ENCODE results near the gene CACNB1. TPM values are rescaled to one million over a fixed set of nuclear protein-coding genes. Genes with fewer than 3 reads are reported as not detected.
A peak's percentile ranks its signal among the peaks of the same experiment; 100 is the strongest.

CACNB1 gene
- total and polyA plus RNA-seq, 2 of the 13 experiments (the other 11 are each of a cell fraction or from before 2014, with no cell fraction given), result 0.75 to 1.5 TPM

DNA sequence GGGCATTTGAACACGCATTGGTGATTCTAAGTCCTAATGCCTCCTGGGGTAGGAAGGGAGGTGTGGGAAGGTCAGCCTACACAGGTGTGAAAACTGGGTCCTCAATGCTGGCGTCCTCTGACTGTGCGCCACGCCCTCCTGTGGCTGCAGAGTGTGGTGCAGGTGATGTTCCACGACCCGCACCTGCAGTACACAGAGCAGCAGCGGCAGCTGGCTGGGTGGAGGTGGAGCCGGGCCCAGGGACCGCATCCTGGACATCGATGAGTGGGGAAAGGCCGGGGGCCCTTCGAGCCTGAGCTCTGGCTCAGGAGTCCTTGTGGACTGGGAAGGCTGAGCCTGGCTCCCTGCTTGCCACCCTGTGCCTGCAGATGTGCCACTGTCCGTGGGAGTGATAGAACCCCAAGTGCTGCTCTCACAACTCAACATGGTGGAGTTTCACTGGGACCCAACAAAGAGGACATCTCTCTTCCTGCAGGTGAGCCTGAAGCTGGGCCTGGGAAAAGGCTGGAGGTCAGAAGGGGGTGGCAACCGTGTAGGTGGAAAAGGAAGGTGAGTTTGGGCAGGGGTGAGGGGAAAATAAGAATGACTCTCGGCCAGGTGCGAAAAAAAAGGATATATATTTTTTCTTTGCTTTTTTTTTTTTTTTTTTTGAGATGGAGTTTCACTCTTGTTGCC, 42.3 kb upstream of the CACNB1 start:
- CTCF ChIA-PET (ENCODE audit: low intra/inter-chr PET ratio, low total read pairs), result interaction anchor here (0.8 to 3.4 kb wide), 2 partner anchors 33 to 45 kb away, joined by 3 to 18 read pairs; no protein-coding TSS in a partner anchor
- in situ Hi-C loops (cut with HindIII; ENCODE audit: extremely low pct_ligation_motif_present, low pct_unique_long_range_greater_than_20kb) (no loop called here), intact Hi-C loops (cut with micrococcal nuclease; ENCODE audit: unreplicated experiment) (loop anchor here (5.0 to 10.0 kb wide), 2 partner anchors 47 to 255 kb away; no protein-coding TSS in a partner anchor)
- Histone ChIP-seq H3K27ac (ENCODE audit: extremely low read length, insufficient read depth, low read length) (no peak overlapping the region), H2AFZ (ENCODE audit: low read length) (no peak overlapping the region), H3K4me1 (ENCODE audit: insufficient read depth, low read length) (peaks cover 11% of the 10 kb centered on the region), H3K9me3 (ENCODE audit: low read length) (no peaks in the 10 kb centered on the region), H3K4me3 (replicated peaks in 1 of 3; ENCODE audit: insufficient read depth in 1 of 3, low read depth in 2 of 3, low read length in 3 of 3) (no peak overlapping the region), H4K20me1 (ENCODE audit: insufficient read depth, low read length) (no peaks in the 10 kb centered on the region), H3K79me2 (ENCODE audit: insufficient read depth, low read length) (no peaks in the 10 kb centered on the region), H3K9ac (ENCODE audit: insufficient read depth, low read depth, low read length) (no peak overlapping the region), H3K4me2 (ENCODE audit: low read depth, low read length) (no peak overlapping the region), H3K36me3 (replicated peaks in 1 of 2; ENCODE audit: control insufficient read depth in 1 of 2, insufficient read depth in 2 of 2, low read length in 2 of 2) (no peaks in the 10 kb centered on the region), H3K27me3 (ENCODE audit: control insufficient read depth in 1 of 2, insufficient read depth in 2 of 2, low read length in 2 of 2) (peaks cover 0 to 7% of the 10 kb centered on the region in 2 experiments; a peak in 2 of 5 replicates)
- WGBS (ENCODE audit: low lambda C conversion rate), result 19% methylated on average over 14 of the region's 16 CpGs
- POLR2A ChIA-PET, result interaction anchor here (1.9 kb wide), 1 partner anchor 40 kb away, joined by 3 read pairs; the partner anchor contains the start of gene RPL19
- ATAC-seq (peak; percentile 73), DNase-seq (ENCODE audit: low spot score) (peak; percentile 55), FAIRE-seq (peak; percentile 76)
- no TSS peak for BruUV-seq (replicated peaks)
- TF ChIP-seq HOXA5 (CRISPR knock-in tag; IDR thresholded peaks at IDR 0.05) (no peak), HOXA9 (CRISPR knock-in tag; IDR thresholded peaks at IDR 0.05; ENCODE audit: borderline replicate concordance) (no peak), KDM2A (CRISPR knock-in tag; IDR thresholded peaks at IDR 0.05; ENCODE audit: borderline replicate concordance, low read depth) (peak; percentile 79; the same call in 1 of the 2 replicates), FOSL1 (CRISPR knock-in tag; IDR thresholded peaks at IDR 0.05; ENCODE audit: borderline replicate concordance) (no peak), CBX5 (CRISPR knock-in tag; IDR thresholded peaks at IDR 0.05; ENCODE audit: borderline replicate concordance) (0 out of 2 replicates have a peak, but pooled peaks have one; percentile 64)
- TF ChIP-seq, protein P1, sequence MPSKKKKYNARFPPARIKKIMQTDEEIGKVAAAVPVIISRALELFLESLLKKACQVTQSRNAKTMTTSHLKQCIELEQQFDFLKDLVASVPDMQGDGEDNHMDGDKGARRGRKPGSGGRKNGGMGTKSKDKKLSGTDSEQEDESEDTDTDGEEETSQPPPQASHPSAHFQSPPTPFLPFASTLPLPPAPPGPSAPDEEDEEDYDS (CRISPR knock-in tag; IDR thresholded peaks at IDR 0.05), result 0 out of 2 replicates have a peak, but pooled peaks have one; percentile 17
- TF ChIP-seq, protein P2, sequence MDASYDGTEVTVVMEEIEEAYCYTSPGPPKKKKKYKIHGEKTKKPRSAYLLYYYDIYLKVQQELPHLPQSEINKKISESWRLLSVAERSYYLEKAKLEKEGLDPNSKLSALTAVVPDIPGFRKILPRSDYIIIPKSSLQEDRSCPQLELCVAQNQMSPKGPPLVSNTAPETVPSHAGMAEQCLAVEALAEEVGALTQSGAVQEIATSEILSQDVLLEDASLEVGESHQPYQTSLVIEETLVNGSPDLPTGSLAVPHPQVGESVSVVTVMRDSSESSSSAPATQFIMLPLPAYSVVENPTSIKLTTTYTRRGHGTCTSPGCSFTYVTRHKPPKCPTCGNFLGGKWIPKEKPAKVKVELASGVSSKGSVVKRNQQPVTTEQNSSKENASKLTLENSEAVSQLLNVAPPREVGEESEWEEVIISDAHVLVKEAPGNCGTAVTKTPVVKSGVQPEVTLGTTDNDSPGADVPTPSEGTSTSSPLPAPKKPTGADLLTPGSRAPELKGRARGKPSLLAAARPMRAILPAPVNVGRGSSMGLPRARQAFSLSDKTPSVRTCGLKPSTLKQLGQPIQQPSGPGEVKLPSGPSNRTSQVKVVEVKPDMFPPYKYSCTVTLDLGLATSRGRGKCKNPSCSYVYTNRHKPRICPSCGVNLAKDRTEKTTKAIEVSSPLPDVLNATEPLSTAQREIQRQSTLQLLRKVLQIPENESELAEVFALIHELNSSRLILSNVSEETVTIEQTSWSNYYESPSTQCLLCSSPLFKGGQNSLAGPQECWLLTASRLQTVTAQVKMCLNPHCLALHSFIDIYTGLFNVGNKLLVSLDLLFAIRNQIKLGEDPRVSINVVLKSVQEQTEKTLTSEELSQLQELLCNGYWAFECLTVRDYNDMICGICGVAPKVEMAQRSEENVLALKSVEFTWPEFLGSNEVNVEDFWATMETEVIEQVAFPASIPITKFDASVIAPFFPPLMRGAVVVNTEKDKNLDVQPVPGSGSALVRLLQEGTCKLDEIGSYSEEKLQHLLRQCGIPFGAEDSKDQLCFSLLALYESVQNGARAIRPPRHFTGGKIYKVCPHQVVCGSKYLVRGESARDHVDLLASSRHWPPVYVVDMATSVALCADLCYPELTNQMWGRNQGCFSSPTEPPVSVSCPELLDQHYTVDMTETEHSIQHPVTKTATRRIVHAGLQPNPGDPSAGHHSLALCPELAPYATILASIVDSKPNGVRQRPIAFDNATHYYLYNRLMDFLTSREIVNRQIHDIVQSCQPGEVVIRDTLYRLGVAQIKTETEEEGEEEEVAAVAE (CRISPR knock-in tag; IDR thresholded peaks at IDR 0.05; ENCODE audit: borderline replicate concordance), result 0 out of 2 replicates have a peak, but pooled peaks have one; percentile 59
- TF ChIP-seq, protein P3, sequence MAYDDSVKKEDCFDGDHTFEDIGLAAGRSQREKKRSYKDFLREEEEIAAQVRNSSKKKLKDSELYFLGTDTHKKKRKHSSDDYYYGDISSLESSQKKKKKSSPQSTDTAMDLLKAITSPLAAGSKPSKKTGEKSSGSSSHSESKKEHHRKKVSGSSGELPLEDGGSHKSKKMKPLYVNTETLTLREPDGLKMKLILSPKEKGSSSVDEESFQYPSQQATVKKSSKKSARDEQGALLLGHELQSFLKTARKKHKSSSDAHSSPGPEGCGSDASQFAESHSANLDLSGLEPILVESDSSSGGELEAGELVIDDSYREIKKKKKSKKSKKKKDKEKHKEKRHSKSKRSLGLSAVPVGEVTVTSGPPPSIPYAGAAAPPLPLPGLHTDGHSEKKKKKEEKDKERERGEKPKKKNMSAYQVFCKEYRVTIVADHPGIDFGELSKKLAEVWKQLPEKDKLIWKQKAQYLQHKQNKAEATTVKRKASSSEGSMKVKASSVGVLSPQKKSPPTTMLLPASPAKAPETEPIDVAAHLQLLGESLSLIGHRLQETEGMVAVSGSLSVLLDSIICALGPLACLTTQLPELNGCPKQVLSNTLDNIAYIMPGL (CRISPR knock-in tag; IDR thresholded peaks at IDR 0.05; ENCODE audit: borderline replicate concordance in 1 of 2, low read depth in 1 of 2), result peak in 1 of 2 experiments; percentile 79; a peak in 1 of 4 replicates
- TF ChIP-seq, protein P4, sequence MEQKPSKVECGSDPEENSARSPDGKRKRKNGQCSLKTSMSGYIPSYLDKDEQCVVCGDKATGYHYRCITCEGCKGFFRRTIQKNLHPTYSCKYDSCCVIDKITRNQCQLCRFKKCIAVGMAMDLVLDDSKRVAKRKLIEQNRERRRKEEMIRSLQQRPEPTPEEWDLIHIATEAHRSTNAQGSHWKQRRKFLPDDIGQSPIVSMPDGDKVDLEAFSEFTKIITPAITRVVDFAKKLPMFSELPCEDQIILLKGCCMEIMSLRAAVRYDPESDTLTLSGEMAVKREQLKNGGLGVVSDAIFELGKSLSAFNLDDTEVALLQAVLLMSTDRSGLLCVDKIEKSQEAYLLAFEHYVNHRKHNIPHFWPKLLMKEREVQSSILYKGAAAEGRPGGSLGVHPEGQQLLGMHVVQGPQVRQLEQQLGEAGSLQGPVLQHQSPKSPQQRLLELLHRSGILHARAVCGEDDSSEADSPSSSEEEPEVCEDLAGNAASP (CRISPR knock-in tag; IDR thresholded peaks at IDR 0.05; ENCODE audit: borderline replicate concordance), result 0 out of 2 replicates have a peak, but pooled peaks have one; percentile 18
- TF ChIP-seq, protein P5, sequence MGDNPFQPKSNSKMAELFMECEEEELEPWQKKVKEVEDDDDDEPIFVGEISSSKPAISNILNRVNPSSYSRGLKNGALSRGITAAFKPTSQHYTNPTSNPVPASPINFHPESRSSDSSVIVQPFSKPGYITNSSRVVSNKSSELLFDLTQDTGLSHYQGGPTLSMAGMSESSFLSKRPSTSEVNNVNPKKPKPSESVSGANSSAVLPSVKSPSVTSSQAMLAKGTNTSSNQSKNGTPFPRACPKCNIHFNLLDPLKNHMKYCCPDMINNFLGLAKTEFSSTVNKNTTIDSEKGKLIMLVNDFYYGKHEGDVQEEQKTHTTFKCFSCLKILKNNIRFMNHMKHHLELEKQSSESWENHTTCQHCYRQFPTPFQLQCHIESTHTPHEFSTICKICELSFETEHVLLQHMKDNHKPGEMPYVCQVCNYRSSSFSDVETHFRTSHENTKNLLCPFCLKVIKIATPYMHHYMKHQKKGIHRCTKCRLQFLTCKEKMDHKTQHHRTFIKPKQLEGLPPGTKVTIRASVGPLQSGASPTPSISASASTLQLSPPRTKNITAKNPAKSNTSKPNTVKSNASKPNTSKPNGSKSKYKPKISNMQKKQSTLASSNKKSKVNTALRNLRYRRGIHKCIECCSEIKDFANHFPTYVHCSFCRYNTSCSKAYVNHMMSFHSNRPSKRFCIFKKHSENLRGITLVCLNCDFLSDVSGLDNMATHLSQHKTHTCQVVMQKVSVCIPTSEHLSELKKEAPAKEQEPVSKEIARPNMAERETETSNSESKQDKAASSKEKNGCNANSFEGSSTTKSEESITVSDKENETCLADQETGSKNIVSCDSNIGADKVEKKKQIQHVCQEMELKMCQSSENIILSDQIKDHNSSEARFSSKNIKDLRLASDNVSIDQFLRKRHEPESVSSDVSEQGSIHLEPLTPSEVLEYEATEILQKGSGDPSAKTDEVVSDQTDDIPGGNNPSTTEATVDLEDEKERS (CRISPR knock-in tag; IDR thresholded peaks at IDR 0.05), result no peak
